GM18511 (cell line): Measurements from ENCODE around the gene MZF1.

Source experiments
- ATAC-seq: cut with Tn5 transposase; IDR thresholded peaks from one replicate; pipeline ENCODE4 v1.9.1; 2021; ENCODE audit warnings: mild to moderate bottlenecking, moderate library complexity; ENCODE audit not compliant: unreplicated experiment

The MZF1 gene

GRCh38 chr19:58570770-58571574, 2.2 kb downstream of the MZF1 start:
- ATAC-seq = no peak

DNA sequence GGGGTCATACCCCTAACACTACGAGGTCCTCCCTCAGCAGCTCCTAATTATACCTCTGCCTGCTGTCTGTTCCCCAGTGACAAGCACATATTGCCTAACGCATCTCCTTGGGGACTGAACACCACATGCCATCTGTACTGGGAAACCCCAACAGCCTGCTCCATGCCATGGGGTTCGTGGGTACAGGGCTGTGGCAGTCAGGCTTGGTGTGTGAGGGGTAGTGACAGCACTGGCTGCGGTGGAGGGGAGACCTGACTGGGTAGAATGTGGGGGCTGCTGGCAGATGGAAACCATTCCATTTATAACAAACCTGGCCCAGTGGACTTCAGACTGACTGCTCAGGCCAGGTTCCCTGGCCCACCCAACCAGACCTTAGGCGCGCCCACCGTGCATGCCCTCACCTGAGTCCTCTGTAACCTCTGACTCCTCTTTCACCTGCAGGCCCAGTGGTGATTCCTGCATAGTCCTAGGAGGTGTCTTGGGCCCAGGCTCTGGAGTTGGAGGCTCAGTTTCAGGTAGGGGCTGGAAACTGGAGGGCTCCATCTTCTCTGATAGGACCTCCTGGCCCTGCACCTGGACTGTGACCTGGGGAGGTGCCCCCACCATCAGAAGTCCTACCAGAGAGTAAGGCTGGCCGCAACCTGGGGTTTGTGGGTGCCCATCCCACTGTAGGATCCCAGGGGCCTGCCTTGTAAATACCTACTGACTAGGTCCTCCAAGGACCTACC, 3.0 kb downstream of the MZF1 start:
- no peak for ATAC-seq

DNA sequence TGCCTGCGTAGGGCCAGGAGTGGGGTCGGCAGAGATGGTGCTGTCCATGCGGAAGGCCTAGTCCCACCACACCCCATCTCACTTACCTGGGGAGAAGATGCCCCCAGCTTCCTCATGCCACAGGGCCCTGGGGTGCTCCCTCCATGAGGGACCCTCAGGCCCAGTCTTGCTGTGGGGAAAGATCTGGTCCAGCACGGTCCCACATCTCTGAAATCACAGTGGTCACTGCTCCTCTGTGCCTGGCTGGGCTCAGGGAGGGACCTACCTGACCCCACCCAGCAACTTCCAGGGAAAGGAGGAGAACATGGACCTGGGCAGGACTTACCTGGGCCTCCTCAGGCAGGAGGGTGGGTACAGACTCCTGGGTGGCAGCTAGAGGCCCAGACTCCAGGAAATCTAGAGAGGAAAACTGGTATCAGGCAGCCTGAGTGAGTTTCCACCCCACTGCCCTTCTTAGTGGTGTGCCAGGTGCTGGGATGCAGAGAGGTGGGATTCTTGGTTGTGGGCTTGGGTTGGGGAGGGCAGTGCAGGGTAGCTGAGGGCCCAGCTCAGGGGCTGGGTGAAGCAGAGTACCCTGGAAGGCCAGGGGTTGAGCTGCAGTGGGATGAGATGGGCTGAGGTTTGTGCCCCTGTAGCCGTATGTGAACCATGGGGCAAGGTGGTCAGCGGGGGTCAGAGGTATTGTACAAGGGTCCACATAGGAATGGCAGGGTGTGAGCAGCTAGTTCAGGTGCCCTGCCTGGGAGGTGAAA, 3.8 kb downstream of the MZF1 start:
- no peak for ATAC-seq

- no peak for ATAC-seq
Measured at GRCh38 chr19:58568453-58569130, 4.5 kb downstream of the MZF1 start.

DNA sequence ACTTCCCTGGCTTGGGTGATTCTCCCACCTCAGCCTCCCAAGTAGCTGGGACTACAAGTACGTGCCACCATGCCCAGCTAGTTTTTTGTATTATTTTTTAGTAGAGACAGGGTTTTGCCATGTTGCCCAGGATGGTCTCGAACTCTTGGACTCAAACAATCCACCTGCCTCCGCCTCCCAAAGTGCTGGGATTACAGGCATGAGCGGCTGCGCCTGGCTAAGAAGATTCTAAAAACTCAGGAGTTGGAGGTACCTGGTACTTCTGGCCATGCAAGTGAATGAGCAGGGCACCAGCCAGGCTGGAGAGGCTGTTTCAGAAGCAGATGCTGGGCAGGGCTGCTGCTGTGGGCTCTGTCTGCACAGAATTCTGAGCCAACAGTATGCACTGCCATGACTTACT, 6.1 kb downstream of the MZF1 start:
- no peak for ATAC-seq

- no peak for ATAC-seq
Measured at GRCh38 chr19:58563823-58564222, 9.3 kb downstream of the MZF1 start.

GRCh38 chr19:58563034-58563573, 10.0 kb downstream of the MZF1 start:
- ATAC-seq = no peak

DNA sequence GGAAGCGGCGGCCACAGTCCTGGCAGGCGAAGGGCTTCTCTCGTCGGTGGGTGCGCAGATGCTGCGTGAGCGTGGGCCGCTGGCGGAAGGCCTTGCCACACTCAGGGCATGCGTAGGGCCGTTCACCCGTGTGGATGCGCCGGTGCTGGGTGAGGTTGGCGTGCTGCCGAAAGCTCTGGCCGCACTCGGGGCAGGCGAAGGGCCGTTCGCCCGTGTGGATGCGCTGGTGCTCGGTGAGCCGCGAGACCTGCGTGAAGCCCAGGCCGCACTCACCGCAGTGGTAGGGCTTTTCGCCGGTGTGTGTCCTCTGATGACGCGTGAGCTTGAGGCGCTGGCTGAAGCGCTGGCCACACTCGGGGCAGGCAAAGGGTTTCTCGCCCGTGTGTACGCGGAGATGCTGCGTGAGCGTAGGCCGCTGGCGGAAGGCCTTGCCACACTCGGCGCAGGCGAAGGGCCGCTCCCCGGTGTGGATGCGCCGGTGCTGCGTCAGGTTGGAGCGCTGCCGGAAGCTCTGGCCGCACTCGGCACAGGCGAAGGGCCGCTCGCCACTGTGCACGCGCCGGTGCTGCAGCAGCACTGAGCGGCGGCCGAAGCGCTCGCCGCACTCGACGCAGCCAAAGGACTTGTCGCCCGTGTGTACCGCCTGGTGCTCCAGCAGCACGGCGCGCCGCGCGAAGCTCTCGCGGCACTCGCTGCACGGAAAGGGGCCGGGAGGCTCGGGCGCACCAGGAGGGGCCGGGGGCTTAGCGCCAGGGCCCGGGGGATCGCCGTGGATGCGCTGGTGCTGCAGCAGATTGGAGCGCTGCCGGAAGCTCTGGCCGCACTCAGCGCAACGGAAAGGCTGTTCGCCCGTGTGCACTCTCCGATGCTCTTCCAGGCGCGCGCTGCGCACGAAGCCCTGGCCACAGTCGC, 10.8 kb downstream of the MZF1 start:
- ATAC-seq = no peak

DNA sequence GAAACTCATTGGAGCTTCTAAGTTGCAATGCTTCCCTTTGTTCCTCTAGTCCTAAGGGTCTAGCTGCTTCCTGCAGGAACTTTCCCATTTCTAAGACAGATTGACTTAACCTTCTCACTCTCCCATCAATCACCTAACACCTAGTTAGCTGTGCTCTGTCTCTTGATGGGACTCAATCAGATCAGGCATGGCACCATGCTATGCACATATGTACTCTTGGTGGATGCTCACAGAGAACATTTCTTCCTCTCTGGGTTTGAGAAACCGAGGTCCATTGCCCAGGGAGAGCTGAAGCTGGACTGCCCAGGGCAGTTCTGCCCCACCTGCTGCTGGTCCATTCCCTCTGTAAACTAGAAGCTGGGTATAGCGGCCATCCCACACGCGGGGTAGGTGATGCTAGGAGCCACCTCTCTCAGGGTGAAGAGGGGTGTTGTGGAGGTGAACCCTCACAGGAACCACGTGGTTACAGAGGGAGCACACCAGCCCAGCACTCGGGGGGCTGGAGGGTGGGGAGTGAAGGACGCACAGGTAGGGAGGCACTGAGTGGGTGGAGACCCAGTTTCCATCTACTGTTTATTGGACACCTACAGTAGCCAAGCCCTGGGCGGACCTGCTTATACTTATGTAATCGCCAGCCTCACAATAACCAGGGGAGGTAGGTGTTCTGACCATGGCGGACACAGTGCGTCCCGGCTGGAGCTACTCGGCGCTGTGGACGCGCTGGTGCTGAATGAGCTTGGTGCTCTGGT, 11.6 kb downstream of the MZF1 start:
- no peak for ATAC-seq

DNA sequence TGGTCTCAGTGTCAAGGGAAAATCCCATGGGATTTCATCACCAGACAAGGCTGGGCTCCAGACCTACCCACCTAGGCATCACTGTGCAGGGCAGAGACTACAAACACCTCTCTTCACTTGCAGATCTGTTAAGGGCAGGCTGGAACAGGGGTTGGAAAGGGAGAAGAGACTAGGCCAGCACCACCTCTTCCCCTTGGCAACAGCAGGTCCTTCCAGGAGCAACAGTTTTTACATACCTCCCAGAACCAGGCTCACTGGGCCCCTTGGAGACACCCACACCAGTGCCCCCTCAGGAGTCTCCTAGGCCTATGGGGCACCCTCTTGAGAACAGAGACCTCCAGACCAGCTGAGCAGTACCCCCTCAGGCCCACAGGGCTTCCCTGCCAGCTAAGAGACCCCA, 12.2 kb downstream of the MZF1 start:
- no peak for ATAC-seq

- no peak for ATAC-seq
Measured at GRCh38 chr19:58560007-58560887, 12.9 kb downstream of the MZF1 start.

GRCh38 chr19:58559275-58560006, 13.7 kb downstream of the MZF1 start:
- ATAC-seq = peak; percentile 28

- ATAC-seq = peak; percentile 54
Measured at GRCh38 chr19:58558623-58559274, 14.4 kb downstream of the MZF1 start.

DNA sequence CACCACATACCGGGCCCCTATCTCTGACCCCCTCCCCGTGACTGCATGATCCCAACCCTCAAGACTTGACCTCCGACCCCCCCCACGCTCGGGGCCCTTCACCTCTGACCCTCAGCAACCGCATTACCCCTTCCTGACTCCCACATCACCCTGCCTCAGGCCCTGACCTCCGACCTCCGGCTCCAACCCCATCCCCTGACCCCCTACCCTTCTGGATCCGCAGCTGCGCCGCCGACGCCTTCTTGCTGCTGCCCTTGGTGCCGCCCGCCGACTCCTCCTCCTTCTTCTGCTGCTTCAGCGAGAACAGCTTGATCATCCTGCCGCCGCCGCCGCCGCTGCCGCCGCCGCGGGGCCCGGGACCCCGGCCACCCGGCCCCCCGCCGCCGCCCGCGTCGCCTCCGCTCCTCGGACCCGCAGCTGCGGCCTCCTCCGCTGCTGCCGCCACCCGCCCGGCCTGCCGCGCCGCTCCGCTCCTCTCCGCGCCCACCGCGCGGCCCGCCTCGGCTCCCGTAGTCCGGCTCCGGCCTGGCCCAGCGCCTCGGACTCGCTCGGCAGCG, 15.0 kb downstream of the MZF1 start, which contains the start of gene UBE2M:
Gene UBE2M (minus strand): TSS at position 546 of the 557 bp plus-strand sequence. CDS start 230 bp downstream, at position 316.
- ATAC-seq = peak; percentile 1

DNA sequence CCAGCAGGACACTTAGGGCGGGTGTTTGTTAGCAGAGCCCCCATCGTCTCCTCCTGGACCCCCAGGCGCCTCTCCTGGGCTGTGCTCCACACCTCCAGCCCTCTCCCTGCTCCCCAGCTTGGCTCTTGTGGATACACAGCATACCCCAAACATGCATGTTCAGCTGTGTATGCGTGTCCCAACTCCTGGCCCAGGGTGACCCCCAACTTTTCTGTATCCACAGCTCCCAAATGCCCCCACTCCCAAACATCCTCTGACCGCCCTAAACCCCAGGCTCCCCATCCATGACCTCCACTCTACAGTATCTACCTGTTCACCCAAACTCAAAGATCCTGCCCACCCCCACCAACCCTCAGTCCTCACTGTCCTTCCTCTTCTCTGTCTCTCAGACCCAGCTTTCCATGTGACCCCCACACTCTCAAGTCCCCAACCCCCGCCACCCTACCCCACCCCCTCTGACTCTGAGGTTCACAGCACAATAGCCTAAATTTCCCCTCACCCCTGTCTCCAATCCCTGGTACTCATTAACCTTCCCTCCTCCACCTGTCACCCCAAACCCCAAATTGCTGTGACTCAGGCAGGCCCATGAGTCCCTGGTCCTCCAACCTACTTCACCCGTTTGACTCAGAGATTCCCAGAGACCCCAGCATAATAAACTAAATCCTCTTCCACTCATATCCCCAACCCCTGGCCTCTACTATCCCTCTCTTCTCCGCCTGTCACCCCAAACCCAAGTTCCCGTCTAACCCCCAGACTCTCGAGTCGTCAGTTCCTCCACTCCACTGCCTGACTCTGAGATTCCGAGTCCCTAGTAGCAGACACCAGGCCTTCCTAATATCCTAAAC, 15.7 kb downstream of the MZF1 start:
- ATAC-seq = no peak
